CD4-positive, alpha-beta T cell (primary cell): ENCODE results near the gene LGALS8. TPM values are rescaled to one million over a fixed set of nuclear protein-coding genes. Genes with fewer than 3 reads are reported as not detected.

Source experiments
- ATAC-seq: fragments of 200-7000 bp; cut with Tn5 transposase; one replicate; pipeline ENCODE4 v1.10.0; 2022; ENCODE audit warnings: mild to moderate bottlenecking; ENCODE audit not compliant: poor library complexity
- CTCF ChIA-PET: fragments of 350-600 bp; sonication (Branson Sonifier 250); formaldehyde crosslinking; loops from one replicate; lab custom pipeline; 2021; ENCODE audit warnings: antibody characterized with exemption, inconsistent platforms; lab: Charles Lee
- POLR2A ChIA-PET: fragments of 350-600 bp; sonication (Branson Sonifier 250); formaldehyde crosslinking; loops from one replicate; lab custom pipeline; 2021; ENCODE audit warnings: antibody characterized with exemption, inconsistent platforms; lab: Charles Lee
- DNase-seq, 14 experiments: peaks; one replicate each; pipeline ENCODE4 v3.0.0-alpha.2; 2013 to 2020; ENCODE audit warnings: mixed read lengths in 2 of 14
- H3K27ac ChIP-seq, 2 donors: one replicate each; pipeline versions ENCODE4 v1.5.1 to v1.7.0; 2013; ENCODE audit warnings: low read length in 2 of 2, low read depth in 1 of 2, mild to moderate bottlenecking in 1 of 2
- H3K27me3 ChIP-seq, 2 experiments: 1 replicate in 1 of 2; 2 replicates in 1 of 2; pipeline versions ENCODE4 v1.6.1 to v1.7.0; 2013; ENCODE audit warnings: low read length in 2 of 2, control low read depth in 1 of 2, mild to moderate bottlenecking in 1 of 2, moderate library complexity in 1 of 2; ENCODE audit not compliant: insufficient read depth in 2 of 2, control insufficient read depth in 1 of 2
- H3K36me3 ChIP-seq: one replicate; pipeline ENCODE4 v1.6.1; 2013; ENCODE audit warnings: low read length, control low read depth; ENCODE audit not compliant: insufficient read depth
- H3K4me1 ChIP-seq: one replicate; pipeline ENCODE4 v1.6.1; 2013; ENCODE audit warnings: low read length, control low read depth; ENCODE audit not compliant: insufficient read depth
- H3K4me3 ChIP-seq: one replicate; pipeline ENCODE4 v1.5.1; 2013; ENCODE audit warnings: mild to moderate bottlenecking, low read length, moderate library complexity
- H3K9me3 ChIP-seq, 2 experiments: 1 replicate in 1 of 2; 2 replicates in 1 of 2; pipeline versions ENCODE4 v1.6.1 to v1.7.0; 2013; ENCODE audit warnings: low read length in 2 of 2, mild to moderate bottlenecking in 2 of 2, control low read depth in 1 of 2, moderate library complexity in 1 of 2; ENCODE audit not compliant: control insufficient read depth in 1 of 2, insufficient read depth in 1 of 2
- H3K27ac Mint-ChIP-seq: one replicate; pipeline ENCODE4 v1.8.0; 2020; ENCODE audit warnings: mixed read lengths
- H3K27me3 Mint-ChIP-seq: one replicate; pipeline ENCODE4 v1.8.0; 2021; ENCODE audit warnings: mixed read lengths
- H3K36me3 Mint-ChIP-seq: one replicate; pipeline ENCODE4 v1.8.0; 2021; ENCODE audit warnings: low read depth, mixed read lengths
- H3K4me1 Mint-ChIP-seq: one replicate; pipeline ENCODE4 v1.8.0; 2021; ENCODE audit warnings: low read depth, mixed read lengths
- H3K4me3 Mint-ChIP-seq: one replicate; pipeline ENCODE4 v1.8.0; 2020; ENCODE audit warnings: mild to moderate bottlenecking, mixed read lengths
- H3K9me3 Mint-ChIP-seq: one replicate; pipeline ENCODE4 v1.8.0; 2020; ENCODE audit warnings: mixed read lengths
- CTCF ChIP-seq: fragments of 200-600 bp; IDR thresholded peaks from one replicate; pipeline ENCODE4 v1.8.0; 2022; ENCODE audit warnings: antibody characterized with exemption, mild to moderate bottlenecking
- intact Hi-C, 2 experiments: fragments of 100-400 bp; cut with DNase I in 1 of 2; cut with micrococcal nuclease in 1 of 2; formaldehyde crosslinking; loops; one replicate each; pipeline versions ENCODE4 v1.15.1 to v1.9.0; 2023 to 2025; cut with DNase I, micrococcal nuclease
- total RNA-seq, 174 experiments: library from RNA in 2 of 174; stranded (reverse) in 2 of 174; gene quantifications; one replicate each; pipeline ENCODE4 v1.2.3 and lab custom pipeline; 2021 to 2026

LGALS8 gene
- total RNA-seq, 2 experiments from 2014 or later, result 138 to 144 TPM

GRCh38 chr1:236532850-236533249 is 9.1 kb downstream of the LGALS8 start:
- H3K4me3 ChIP-seq, result no peak overlapping the region
- ATAC-seq, result no peak
- intact Hi-C loops, result no loop called here
- TF ChIP-seq CTCF, result no peak
- H3K27ac ChIP-seq, result no peak overlapping the region
- H3K36me3 Mint-ChIP-seq, result peaks cover 75% of the 10 kb centered on the region
- peaks cover 44% of the 10 kb centered on the region for H3K36me3 ChIP-seq
- POLR2A ChIA-PET, result no interaction called here
- H3K4me1 Mint-ChIP-seq, result peaks cover 57% of the 10 kb centered on the region
- peaks cover 32% of the 10 kb centered on the region for H3K4me1 ChIP-seq
- no peaks in the 10 kb centered on the region for H3K9me3 ChIP-seq
- H3K27ac Mint-ChIP-seq, result peak overlapping the region; percentile 49
- CTCF ChIA-PET, result no interaction called here
- H3K4me3 Mint-ChIP-seq, result no peak overlapping the region
- H3K9me3 Mint-ChIP-seq, result no peaks in the 10 kb centered on the region
- no peaks in the 10 kb centered on the region for H3K27me3 Mint-ChIP-seq
- H3K27me3 ChIP-seq, result no peaks in the 10 kb centered on the region
- no peak for DNase-seq

GRCh38 chr1:236534151-236534651 is 10.4 kb downstream of the LGALS8 start:
- peaks cover 32% of the 10 kb centered on the region for H3K4me1 ChIP-seq
- ATAC-seq, result peak; percentile 69
- no peak for TF ChIP-seq CTCF
- peak overlapping the region; percentile 36 to 43 for H3K27ac ChIP-seq
- ChIA-PET CTCF (interaction anchor here (1.0 kb wide), 1 partner anchor 18 kb away, joined by 3 read pairs; no protein-coding TSS in a partner anchor), POLR2A (interaction anchor here (0.9 to 1.3 kb wide), 4 partner anchors 10 to 261 kb away, joined by 3 to 7 read pairs (median 4); partner anchors contain the start of genes LGALS8 and MTR)
- Mint-ChIP-seq H3K36me3 (peaks cover 82% of the 10 kb centered on the region), H3K4me3 (peak overlapping the region; percentile 8), H3K27me3 (no peaks in the 10 kb centered on the region), H3K4me1 (peaks cover 53% of the 10 kb centered on the region), H3K27ac (peak overlapping the region; percentile 81), H3K9me3 (no peaks in the 10 kb centered on the region)
- no peak overlapping the region for H3K4me3 ChIP-seq
- peaks cover 53% of the 10 kb centered on the region for H3K36me3 ChIP-seq
- intact Hi-C loops, result no loop called here
- DNase-seq, result peak in 5 of 14 experiments; percentile 11 to 54 (median 29)
- no peaks in the 10 kb centered on the region for H3K9me3 ChIP-seq
- no peaks in the 10 kb centered on the region for H3K27me3 ChIP-seq

GRCh38 chr1:236535190-236535589 is 11.4 kb downstream of the LGALS8 start:
- Histone ChIP-seq H3K36me3 (peaks cover 58% of the 10 kb centered on the region), H3K4me1 (peaks cover 32% of the 10 kb centered on the region), H3K4me3 (no peak overlapping the region), H3K27ac (no peak overlapping the region), H3K9me3 (no peaks in the 10 kb centered on the region), H3K27me3 (no peaks in the 10 kb centered on the region)
- ATAC-seq, result no peak
- CTCF ChIA-PET, result interaction anchor here (0.6 to 0.7 kb wide), 2 partner anchors 101 to 1381 kb away, joined by 3 read pairs; no protein-coding TSS in a partner anchor
- Mint-ChIP-seq H3K36me3 (peaks cover 85% of the 10 kb centered on the region), H3K4me1 (peaks cover 50% of the 10 kb centered on the region), H3K4me3 (no peak overlapping the region), H3K27ac (no peak overlapping the region), H3K27me3 (no peaks in the 10 kb centered on the region), H3K9me3 (no peaks in the 10 kb centered on the region)
- intact Hi-C loops, result no loop called here
- POLR2A ChIA-PET, result interaction anchor here (1.2 to 1.3 kb wide), 2 partner anchors 8 to 18 kb away, joined by 3 to 4 read pairs; no protein-coding TSS in a partner anchor
- no peak for TF ChIP-seq CTCF
- DNase-seq, result no peak
